HL-60/S4 treated with phorbol 12-myristate 13-acetate at 8.2 ng/mL for 4 days and 3 days (cell line): ENCODE results near the gene IFI27L1.

Source experiments
- in situ Hi-C: fragments of 300-500 bp; cut with MboI; formaldehyde crosslinking; loops from 2 replicates; pipeline ENCODE4 v1.15.0; 2022; ENCODE audit warnings: low sequenced_read_pairs

Gene IFI27L1

GRCh38 chr14:94077823-94078222, 3.3 kb upstream of the IFI27L1 start:
- in situ Hi-C loops = no loop called here

DNA sequence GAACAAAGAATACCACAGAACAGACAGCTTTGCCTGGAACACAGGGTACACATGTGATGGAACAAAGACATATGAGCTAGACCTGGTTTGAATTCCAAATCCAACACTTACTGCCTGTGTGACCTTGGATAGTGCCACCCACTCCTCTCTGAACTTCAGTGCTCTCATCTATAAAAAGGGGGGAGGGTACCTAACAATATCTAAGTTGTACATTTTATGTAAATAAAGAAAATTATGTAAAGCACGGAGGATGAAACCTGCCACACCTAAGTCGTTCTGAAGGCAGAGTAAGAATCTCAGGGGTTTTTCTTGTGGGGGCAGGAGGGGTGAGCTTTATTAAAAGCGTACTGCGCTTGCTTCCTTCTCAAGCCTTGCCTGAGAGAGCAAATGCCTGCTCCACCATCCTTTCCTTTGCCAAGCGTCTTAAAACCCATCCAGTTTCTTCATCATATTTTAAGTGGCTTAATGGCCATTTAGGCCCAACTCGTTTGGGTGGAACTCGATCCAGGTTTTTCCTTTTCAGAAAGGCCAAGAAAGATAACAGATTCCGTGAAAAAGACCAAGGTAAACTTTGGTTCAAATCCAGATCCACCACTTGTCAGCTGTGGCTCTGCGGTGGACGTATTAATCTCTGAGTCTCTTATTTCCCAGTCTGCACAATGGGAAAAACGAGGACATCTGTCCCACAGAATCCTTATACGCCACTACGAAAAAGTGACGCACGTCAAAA, 1.1 kb upstream of the IFI27L1 start:
- in situ Hi-C loops = no loop called here

GRCh38 chr14:94081386-94081820, 293 bp downstream of the IFI27L1 start:
- in situ Hi-C loops = no loop called here

GRCh38 chr14:94087891-94088290, 6.8 kb downstream of the IFI27L1 start:
- in situ Hi-C loops = no loop called here

- in situ Hi-C loops = no loop called here
Measured at GRCh38 chr14:94088516-94088915, 7.4 kb downstream of the IFI27L1 start.

DNA sequence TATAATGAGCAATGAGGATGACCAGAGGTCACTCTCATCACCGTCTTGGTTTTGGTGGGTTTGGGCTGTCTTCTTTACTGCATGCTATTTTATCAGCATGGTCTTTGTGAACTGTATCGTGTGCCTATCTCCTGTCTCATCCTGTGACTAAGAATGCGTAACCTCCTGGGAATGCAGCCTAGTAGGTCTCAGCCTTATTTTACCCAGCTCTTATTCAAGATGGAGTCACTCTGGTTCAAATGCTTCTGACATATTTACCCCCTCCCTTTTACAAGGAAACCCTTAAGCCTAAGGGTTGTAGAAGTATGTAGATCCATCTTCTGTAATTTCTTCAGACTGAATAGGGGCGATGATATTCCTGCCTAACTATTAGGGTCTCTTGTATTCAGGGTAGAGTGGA, 8.4 kb downstream of the IFI27L1 start:
- in situ Hi-C loops = no loop called here

GRCh38 chr14:94093418-94093817, 12.3 kb downstream of the IFI27L1 start:
- in situ Hi-C loops = no loop called here

GRCh38 chr14:94097091-94097490, 16.0 kb downstream of the IFI27L1 start:
- in situ Hi-C loops = no loop called here

GRCh38 chr14:94098326-94098992, 17.3 kb downstream of the IFI27L1 start:
- in situ Hi-C loops = no loop called here

DNA sequence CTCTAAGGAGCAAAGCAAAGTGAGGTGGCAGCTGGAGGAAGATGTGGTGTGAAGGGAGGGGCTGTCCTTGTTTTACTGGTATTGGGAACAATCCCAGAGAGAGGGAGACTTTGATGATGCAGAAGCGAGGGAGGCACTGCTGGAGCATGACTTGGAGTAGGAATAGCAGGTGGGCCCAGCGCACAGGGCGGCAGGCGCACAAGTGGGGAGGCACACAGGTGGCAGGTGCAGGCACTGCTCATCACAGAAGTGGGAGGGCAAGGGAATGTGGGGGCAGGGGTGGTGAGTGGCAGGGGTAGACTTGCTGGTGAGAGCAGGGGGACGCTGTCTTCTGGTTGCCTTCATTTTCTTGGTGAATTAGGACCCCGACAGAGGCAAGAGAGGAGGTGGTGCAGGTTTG, 17.9 kb downstream of the IFI27L1 start:
- in situ Hi-C loops = no loop called here

DNA sequence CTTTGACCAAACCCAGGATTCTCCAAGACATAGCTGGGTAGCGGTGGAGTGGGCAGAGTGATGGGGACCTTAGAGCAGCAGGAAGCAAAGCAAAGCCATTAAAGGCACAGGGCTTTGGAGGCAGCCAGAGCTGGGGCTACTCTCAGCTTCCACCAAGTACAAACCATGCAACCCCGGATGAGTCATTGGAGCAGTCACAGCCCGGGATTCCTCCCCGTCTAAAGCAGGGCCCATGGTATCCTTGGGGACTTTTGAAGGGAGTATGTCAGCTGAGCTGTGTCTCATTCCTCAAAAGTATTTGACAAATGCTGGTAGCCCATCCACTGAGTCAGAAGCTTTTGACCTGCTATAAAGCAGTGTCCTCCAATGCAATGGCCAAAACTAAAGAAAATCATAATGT, 19.7 kb downstream of the IFI27L1 start:
- in situ Hi-C loops = no loop called here

DNA sequence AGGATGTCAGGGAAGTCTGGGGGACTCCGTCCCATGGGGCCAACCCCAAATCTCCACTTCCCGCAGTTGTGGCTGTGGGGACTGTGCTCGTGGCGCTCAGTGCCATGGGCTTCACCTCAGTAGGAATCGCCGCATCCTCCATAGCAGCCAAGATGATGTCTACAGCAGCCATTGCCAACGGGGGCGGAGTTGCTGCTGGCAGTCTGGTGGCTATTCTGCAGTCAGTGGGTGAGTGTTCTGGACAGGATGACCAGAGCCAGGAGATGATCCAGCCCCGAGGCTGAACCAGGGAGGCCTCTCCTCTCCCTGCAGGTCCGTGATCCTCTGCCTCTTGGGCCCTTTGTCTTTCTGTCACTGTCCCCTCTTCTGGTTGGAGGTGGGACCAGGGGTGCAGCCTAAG, 20.6 kb downstream of the IFI27L1 start:
- in situ Hi-C loops = no loop called here

- in situ Hi-C loops = no loop called here
Measured at GRCh38 chr14:94102768-94103482, 21.8 kb downstream of the IFI27L1 start.

GRCh38 chr14:94103554-94104150, 22.5 kb downstream of the IFI27L1 start:
- in situ Hi-C loops = no loop called here

GRCh38 chr14:94104731-94105130, 23.6 kb downstream of the IFI27L1 start:
- in situ Hi-C loops = no loop called here

- in situ Hi-C loops = no loop called here
Measured at GRCh38 chr14:94109915-94110250, 28.8 kb downstream of the IFI27L1 start.

DNA sequence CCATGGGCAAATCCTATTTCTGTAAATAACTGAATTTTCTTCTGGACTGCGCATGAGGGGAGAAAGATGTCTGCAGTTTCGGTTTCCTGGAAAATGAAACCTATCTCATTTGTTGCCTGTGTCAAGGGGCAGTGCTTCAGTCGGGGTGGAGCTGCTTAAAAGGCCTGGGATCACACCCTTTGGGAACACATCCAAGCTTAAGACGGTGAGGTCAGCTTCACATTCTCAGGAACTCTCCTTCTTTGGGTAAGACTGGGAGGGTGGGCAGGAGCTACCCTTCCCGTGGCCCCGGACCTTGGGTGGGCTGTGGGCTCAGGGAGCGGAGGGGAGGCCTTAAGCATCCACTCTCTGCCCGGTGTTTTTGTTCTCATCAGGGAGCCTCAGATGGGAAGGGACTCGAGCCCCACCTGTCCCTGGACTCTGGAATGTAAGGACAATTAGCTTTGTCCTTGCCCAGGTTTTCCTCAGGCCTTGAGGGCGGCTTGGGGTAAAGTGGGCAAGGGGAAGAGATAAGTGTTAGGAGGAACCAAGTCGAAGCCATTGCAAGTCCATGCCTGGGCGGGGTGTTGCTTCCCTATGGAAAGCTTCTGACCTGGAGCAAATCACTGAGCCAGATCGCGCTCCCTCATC, 29.6 kb downstream of the IFI27L1 start, which contains the start of gene IFI27:
Gene IFI27 (plus strand): TSS at position 185 of the 630 bp plus-strand sequence.
- in situ Hi-C loops = no loop called here

- in situ Hi-C loops = no loop called here
Measured at GRCh38 chr14:94111276-94112095, 30.4 kb downstream of the IFI27L1 start.

DNA sequence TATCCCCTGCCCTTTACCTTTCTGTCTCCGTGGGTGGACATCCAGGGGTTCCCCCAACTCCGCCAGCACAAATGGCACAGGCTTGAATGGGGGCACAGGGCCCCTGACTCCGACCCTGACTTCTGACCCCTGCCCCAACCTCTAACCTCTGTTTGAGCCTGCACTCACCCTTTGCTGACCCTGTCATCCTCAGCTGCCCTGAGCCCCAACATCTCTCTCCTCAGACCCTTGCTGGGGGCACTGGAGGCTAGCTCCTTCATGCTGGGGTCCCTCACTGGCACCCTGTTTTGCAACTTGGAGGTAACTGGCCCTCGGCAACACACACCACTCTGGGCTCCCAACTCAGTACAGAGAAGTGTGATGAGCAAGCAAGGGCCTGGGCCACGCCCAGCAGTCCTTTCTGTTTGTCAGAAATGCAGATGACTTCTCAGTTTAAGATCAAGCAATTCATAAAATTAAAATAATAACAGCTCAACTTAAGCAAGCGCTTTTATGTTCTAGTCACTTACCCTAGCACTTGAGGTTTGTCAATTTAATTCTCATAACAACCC, 31.5 kb downstream of the IFI27L1 start:
- in situ Hi-C loops = no loop called here

DNA sequence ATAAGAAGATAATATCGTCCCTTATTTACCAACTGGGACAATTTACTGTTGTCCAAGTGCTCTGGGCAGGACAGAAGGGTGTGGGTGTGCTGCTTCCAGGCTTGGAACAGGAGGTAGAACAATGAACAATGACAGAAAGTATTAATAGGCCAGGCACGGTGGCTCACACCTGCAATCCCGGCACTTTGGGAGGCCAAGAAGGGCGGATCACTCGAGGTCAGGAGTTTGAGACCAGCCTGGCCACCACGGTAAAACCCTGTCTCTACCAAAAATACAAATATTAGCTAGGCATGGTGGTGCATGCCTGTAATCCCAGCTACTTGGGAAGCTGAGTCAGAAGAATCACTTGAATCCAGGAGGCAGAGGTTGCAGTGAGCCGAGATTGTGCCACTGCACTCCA, 32.0 kb downstream of the IFI27L1 start:
- in situ Hi-C loops = no loop called here
